Ishikawa (cell line): ENCODE data around the gene PIK3AP1.

ENCODE experiments used
- CEBPB ChIP-seq: IDR thresholded peaks from 2 replicates; pipeline ENCODE4 v1.6.1; 2012
- CREB1 ChIP-seq: IDR thresholded peaks from 2 replicates; pipeline ENCODE4 v1.6.1; 2012; ENCODE audit warnings: low read depth
- EGR1 ChIP-seq: IDR thresholded peaks from 2 replicates; pipeline ENCODE4 v1.6.1; 2012
- EP300 ChIP-seq: IDR thresholded peaks from 2 replicates; pipeline ENCODE4 v1.6.1; 2012; ENCODE audit warnings: borderline replicate concordance
- FOXM1 ChIP-seq: IDR thresholded peaks from 2 replicates; pipeline ENCODE4 v1.6.1; 2012; ENCODE audit warnings: low read depth, borderline replicate concordance
- MAX ChIP-seq: IDR thresholded peaks from 2 replicates; pipeline ENCODE4 v1.6.1; 2012
- NFIC ChIP-seq: IDR thresholded peaks from 2 replicates; pipeline ENCODE4 v1.6.1; 2012
- RAD21 ChIP-seq: IDR thresholded peaks from 2 replicates; pipeline ENCODE4 v1.6.1; 2012; ENCODE audit warnings: low read depth
- TAF1 ChIP-seq: IDR thresholded peaks from 2 replicates; pipeline ENCODE4 v1.6.1; 2012; ENCODE audit warnings: low read depth, mild to moderate bottlenecking
- TCF12 ChIP-seq: IDR thresholded peaks from 2 replicates; pipeline ENCODE4 v1.6.1; 2012; ENCODE audit warnings: low read depth
- TEAD4 ChIP-seq: IDR thresholded peaks from 2 replicates; pipeline ENCODE4 v1.6.1; 2012
- USF1 ChIP-seq: IDR thresholded peaks from 2 replicates; pipeline ENCODE4 v1.6.1; 2012
- YY1 ChIP-seq: IDR thresholded peaks from 2 replicates; pipeline ENCODE4 v1.6.1; 2012; ENCODE audit warnings: low read depth
- ZBTB7A ChIP-seq: IDR thresholded peaks from 2 replicates; pipeline ENCODE4 v1.6.1; 2012; ENCODE audit warnings: low read depth
- TF ChIP-seq, protein P1 (sequence below): IDR thresholded peaks from 2 replicates; pipeline ENCODE4 v1.6.1; 2012; ENCODE audit warnings: low read depth, mild to moderate bottlenecking

PIK3AP1 gene

DNA sequence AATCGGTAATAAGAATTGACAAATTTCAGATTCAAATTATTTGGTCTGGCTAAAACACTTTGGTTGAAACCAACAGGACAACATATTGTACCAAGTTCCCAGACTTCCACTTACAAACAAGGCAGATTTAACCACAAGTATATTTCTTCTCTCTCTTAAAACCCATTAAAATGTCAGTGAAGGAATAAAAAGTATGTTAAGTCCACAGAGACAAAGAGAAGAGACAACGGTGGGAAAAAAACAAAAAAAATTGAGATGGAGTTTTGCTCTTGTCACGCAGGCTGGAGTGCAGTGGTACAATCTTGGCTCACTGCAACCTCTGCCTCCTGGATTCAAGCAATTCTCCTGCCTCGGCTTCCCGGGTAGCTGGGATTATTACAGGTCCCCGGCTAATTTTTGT is 149.8 kb downstream of the PIK3AP1 start:
- TF ChIP-seq TAF1 (no peak), YY1 (no peak), NFIC (no peak), EGR1 (no peak), USF1 (no peak)

GRCh38 chr10:96568402-96568801 is 151.9 kb downstream of the PIK3AP1 start:
- TF ChIP-seq NFIC, result no peak
- no peak for TF ChIP-seq TAF1
- TF ChIP-seq CEBPB, result no peak
- TF ChIP-seq FOXM1, result no peak
- no peak for TF ChIP-seq MAX
- TF ChIP-seq TEAD4, result no peak
- TF ChIP-seq EP300, result no peak
- no peak for TF ChIP-seq YY1

- no peak for TF ChIP-seq CREB1
- TF ChIP-seq TAF1, result no peak
- no peak for TF ChIP-seq CEBPB
- TF ChIP-seq EGR1, result no peak
- no peak for TF ChIP-seq NFIC
- TF ChIP-seq TCF12, result no peak
- no peak for TF ChIP-seq USF1
- no peak for TF ChIP-seq MAX
- TF ChIP-seq TEAD4, result no peak
- TF ChIP-seq RAD21, result no peak
- TF ChIP-seq YY1, result no peak
- TF ChIP-seq EP300, result no peak
- TF ChIP-seq, protein P1, sequence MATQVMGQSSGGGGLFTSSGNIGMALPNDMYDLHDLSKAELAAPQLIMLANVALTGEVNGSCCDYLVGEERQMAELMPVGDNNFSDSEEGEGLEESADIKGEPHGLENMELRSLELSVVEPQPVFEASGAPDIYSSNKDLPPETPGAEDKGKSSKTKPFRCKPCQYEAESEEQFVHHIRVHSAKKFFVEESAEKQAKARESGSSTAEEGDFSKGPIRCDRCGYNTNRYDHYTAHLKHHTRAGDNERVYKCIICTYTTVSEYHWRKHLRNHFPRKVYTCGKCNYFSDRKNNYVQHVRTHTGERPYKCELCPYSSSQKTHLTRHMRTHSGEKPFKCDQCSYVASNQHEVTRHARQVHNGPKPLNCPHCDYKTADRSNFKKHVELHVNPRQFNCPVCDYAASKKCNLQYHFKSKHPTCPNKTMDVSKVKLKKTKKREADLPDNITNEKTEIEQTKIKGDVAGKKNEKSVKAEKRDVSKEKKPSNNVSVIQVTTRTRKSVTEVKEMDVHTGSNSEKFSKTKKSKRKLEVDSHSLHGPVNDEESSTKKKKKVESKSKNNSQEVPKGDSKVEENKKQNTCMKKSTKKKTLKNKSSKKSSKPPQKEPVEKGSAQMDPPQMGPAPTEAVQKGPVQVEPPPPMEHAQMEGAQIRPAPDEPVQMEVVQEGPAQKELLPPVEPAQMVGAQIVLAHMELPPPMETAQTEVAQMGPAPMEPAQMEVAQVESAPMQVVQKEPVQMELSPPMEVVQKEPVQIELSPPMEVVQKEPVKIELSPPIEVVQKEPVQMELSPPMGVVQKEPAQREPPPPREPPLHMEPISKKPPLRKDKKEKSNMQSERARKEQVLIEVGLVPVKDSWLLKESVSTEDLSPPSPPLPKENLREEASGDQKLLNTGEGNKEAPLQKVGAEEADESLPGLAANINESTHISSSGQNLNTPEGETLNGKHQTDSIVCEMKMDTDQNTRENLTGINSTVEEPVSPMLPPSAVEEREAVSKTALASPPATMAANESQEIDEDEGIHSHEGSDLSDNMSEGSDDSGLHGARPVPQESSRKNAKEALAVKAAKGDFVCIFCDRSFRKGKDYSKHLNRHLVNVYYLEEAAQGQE, result no peak
- TF ChIP-seq ZBTB7A, result no peak
- no peak for TF ChIP-seq FOXM1
Observed at GRCh38 chr10:96565774-96566173, 154.5 kb downstream of the PIK3AP1 start.

DNA sequence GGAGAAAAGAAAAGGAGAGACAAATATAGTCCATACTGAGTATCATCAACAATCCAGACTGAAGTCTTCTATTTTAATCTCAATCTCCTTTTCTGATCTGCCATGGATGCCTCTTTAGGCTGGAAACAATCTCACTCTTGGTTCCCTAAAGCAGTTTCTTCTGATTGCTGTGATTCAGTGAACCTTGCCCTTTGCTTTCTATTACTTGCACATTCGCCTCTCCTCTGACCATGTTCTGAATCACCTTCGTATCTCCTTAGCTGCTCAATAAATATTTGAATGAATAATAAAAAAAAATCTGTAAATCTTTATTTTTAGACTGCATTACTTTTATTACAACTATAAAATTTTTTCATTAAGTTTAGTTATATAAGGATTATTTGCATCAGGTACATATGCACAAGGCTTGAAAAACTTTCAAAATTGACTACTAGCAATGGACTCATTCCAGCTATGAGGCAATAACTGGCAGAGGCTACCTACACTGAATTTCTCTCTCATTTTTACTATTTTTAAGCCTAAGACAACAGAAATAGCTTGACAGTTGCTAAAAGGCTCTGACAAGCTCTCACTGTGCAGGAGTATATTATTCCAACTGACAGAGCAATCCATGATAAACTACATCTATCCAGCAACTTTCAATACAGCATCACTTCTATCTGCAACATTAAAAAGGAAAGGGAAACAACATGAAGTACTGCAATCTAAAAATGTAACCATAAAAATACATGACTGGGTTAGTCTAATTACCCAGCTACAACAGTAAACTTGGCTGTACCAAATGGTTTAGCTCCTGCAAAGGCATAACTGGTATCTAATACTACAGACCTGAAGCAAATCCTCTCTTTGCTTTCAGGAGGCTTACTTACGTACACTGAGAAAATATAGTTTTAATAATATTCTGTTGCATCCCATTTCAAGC is 159.1 kb downstream of the PIK3AP1 start:
- no peak for TF ChIP-seq YY1
- no peak for TF ChIP-seq EGR1
- no peak for TF ChIP-seq FOXM1
- no peak for TF ChIP-seq USF1
- no peak for TF ChIP-seq CEBPB
- TF ChIP-seq TAF1, result no peak
- no peak for TF ChIP-seq TCF12
- TF ChIP-seq CREB1, result no peak
- no peak for TF ChIP-seq RAD21
- no peak for TF ChIP-seq NFIC
- TF ChIP-seq MAX, result no peak
- TF ChIP-seq ZBTB7A, result no peak
- TF ChIP-seq TEAD4, result no peak
- TF ChIP-seq EP300, result no peak
- TF ChIP-seq, protein P1, result no peak

GRCh38 chr10:96560489-96560888 is 159.8 kb downstream of the PIK3AP1 start:
- TF ChIP-seq ZBTB7A (no peak), CEBPB (no peak), EP300 (no peak), YY1 (no peak), EGR1 (no peak), CREB1 (no peak), TEAD4 (no peak), TAF1 (no peak), USF1 (no peak)
- TF ChIP-seq, protein P1, result no peak
